ENCODE results near the gene UNK. TPM values are rescaled to one million over a fixed set of nuclear protein-coding genes. Genes with fewer than 3 reads are reported as not detected.
A peak's percentile ranks its signal among the peaks of the same experiment; 100 is the strongest.

UNK gene
- total and polyA plus RNA-seq, 9 of the 15 experiments (the other 6 are each of a cell fraction or from before 2014, with no cell fraction given): 12.8 to 38.6 (median 24.8) TPM

GRCh38 chr17:75838410-75838809, 53.8 kb downstream of the UNK start:
- no TSS peak for BruUV-seq (replicated peaks)

GRCh38 chr17:75839942-75840798, 55.6 kb downstream of the UNK start:
- Histone ChIP-seq H3K36me3 (ENCODE audit: control insufficient read depth, insufficient read depth, low read length) (peaks cover 62% of the 10 kb centered on the region; the same call in 2 of the 3 replicates), H3K4me2 (ENCODE audit: insufficient read depth, low read length) (no peak overlapping the region), H4K20me1 (replicated peaks; ENCODE audit: control insufficient read depth, insufficient read depth, low read length) (no peaks in the 10 kb centered on the region), H3K4me1 (replicated peaks in 1 of 2; ENCODE audit: control insufficient read depth in 2 of 2, insufficient read depth in 2 of 2, low read length in 2 of 2) (peaks cover 13 to 65% of the 10 kb centered on the region in 2 experiments), H3K27ac (ENCODE audit: extremely low read depth, low read depth, low read length) (no peak overlapping the region), H3K9ac (ENCODE audit: insufficient read depth in 1 of 2, low read depth in 2 of 2, low read length in 2 of 2) (peak overlapping the region in 1 of 2 experiments; percentile 74; a peak in 2 of 4 replicates), H3K27me3 (ENCODE audit: control insufficient read depth in 2 of 2, insufficient read depth in 2 of 2, low read length in 2 of 2) (no peaks in the 10 kb centered on the region), H3K9me3 (replicated peaks; ENCODE audit: control insufficient read depth, insufficient read depth, low read depth, low read length) (no peaks in the 10 kb centered on the region), H3K4me3 (no peak overlapping the region), H2AFZ (ENCODE audit: low read depth, low read length) (no peak overlapping the region), H3K79me2 (ENCODE audit: control insufficient read depth, insufficient read depth, low read length) (peaks cover 42% of the 10 kb centered on the region), H3K9me1 (ENCODE audit: control insufficient read depth, insufficient read depth, low read length) (no peaks in the 10 kb centered on the region)
- WGBS (ENCODE audit: insufficient coverage, low coverage, missing lambda C conversion rate): 95% methylated on average over 25 of the region's 36 CpGs
- TF ChIP-seq XRCC5 (IDR thresholded peaks at IDR 0.05; ENCODE audit: low read depth, low read length) (no peak), EZH2 (IDR thresholded peaks at IDR 0.05; ENCODE audit: borderline replicate concordance, low read depth, low read length) (no peak), POLR2G (IDR thresholded peaks at IDR 0.05; ENCODE audit: low read depth, low read length) (0 out of 2 replicates have a peak, but pooled peaks have one; percentile 29), RBFOX2 (IDR thresholded peaks at IDR 0.05; ENCODE audit: low read depth, low read length) (peak; percentile 73), OTX1 (CRISPR knock-in tag; IDR thresholded peaks at IDR 0.05) (no peak), ZC3H8 (IDR thresholded peaks at IDR 0.05) (no peak)
- no peak for ATAC-seq
- ChIA-PET CTCF (ENCODE audit: low intra/inter-chr PET ratio) (no interaction called here), POLR2A (interaction anchor here (0.7 to 1.6 kb wide), 10 partner anchors 10 to 63 kb away, joined by 3 to 10 read pairs (median 5); no protein-coding TSS in a partner anchor)
- in situ Hi-C loops (cut with MboI): no loop called here
- TSS peak; percentile 23 for BruUV-seq (replicated peaks)
- no peak for FAIRE-seq
- no peak for DNase-seq (ENCODE audit: extremely low read depth in 1 of 4, low spot score in 3 of 4)
- intact Hi-C loops (cut with micrococcal nuclease): no loop called here

More at GRCh38 chr17:75838410-75838809, 53.8 kb downstream of the UNK start:
- no peak overlapping the region for H3K4me2 ChIP-seq (ENCODE audit: insufficient read depth, low read length)
- in situ Hi-C loops (cut with MboI): no loop called here
- no peak overlapping the region for H2AFZ ChIP-seq (ENCODE audit: low read depth, low read length)
- ATAC-seq (no peak), DNase-seq (ENCODE audit: extremely low read depth in 1 of 4, low spot score in 3 of 4) (no peak), FAIRE-seq (no peak)
- no peaks in the 10 kb centered on the region for H3K9me3 ChIP-seq (replicated peaks; ENCODE audit: control insufficient read depth, insufficient read depth, low read depth, low read length)
- H4K20me1 ChIP-seq (replicated peaks; ENCODE audit: control insufficient read depth, insufficient read depth, low read length): no peaks in the 10 kb centered on the region
- no peaks in the 10 kb centered on the region for H3K27me3 ChIP-seq (ENCODE audit: control insufficient read depth in 2 of 2, insufficient read depth in 2 of 2, low read length in 2 of 2)
- WGBS (ENCODE audit: insufficient coverage, low coverage, missing lambda C conversion rate): 95% methylated on average over 15 of the region's 15 CpGs
- peaks cover 8 to 63% of the 10 kb centered on the region in 2 experiments; a peak in 4 of 5 replicates for H3K4me1 ChIP-seq (replicated peaks in 1 of 2; ENCODE audit: control insufficient read depth in 2 of 2, insufficient read depth in 2 of 2, low read length in 2 of 2)
- H3K4me3 ChIP-seq: no peak overlapping the region
- ChIA-PET CTCF (ENCODE audit: low intra/inter-chr PET ratio) (no interaction called here), POLR2A (interaction anchor here (1.4 to 4.7 kb wide), 3 partner anchors 8 to 20 kb away, joined by 5 to 36 read pairs (median 6); no protein-coding TSS in a partner anchor)
- no peak overlapping the region for H3K27ac ChIP-seq (ENCODE audit: extremely low read depth, low read depth, low read length)
- intact Hi-C loops (cut with micrococcal nuclease): no loop called here
- H3K9me1 ChIP-seq (ENCODE audit: control insufficient read depth, insufficient read depth, low read length): no peaks in the 10 kb centered on the region
- TF ChIP-seq RBFOX2 (IDR thresholded peaks at IDR 0.05; ENCODE audit: low read depth, low read length) (peak; percentile 52; the same call in 1 of the 2 replicates), POLR2G (IDR thresholded peaks at IDR 0.05; ENCODE audit: low read depth, low read length) (peak; percentile 8; the same call in 1 of the 2 replicates), POLR2B (IDR thresholded peaks at IDR 0.05; ENCODE audit: low read depth, partially characterized antibody) (peak; percentile 4), EP400 (IDR thresholded peaks at IDR 0.05) (no peak)
- peak overlapping the region in 1 of 2 experiments; percentile 71; a peak in 1 of 4 replicates for H3K9ac ChIP-seq (ENCODE audit: insufficient read depth in 1 of 2, low read depth in 2 of 2, low read length in 2 of 2)
- H3K36me3 ChIP-seq (ENCODE audit: control insufficient read depth, insufficient read depth, low read length): peaks cover 80% of the 10 kb centered on the region; the same call in 2 of the 3 replicates
- peaks cover 29% of the 10 kb centered on the region for H3K79me2 ChIP-seq (ENCODE audit: control insufficient read depth, insufficient read depth, low read length)
